ENCODE measurements around the gene KRTAP10-1. TPM values are rescaled to one million over a fixed set of nuclear protein-coding genes. Genes with fewer than 3 reads are reported as not detected.
"Not testable (repeated sequence)": the region's sequence is repeated elsewhere in the genome, so short reads cannot be mapped to it uniquely, and the experiment has no call there.

Gene KRTAP10-1, protein sequence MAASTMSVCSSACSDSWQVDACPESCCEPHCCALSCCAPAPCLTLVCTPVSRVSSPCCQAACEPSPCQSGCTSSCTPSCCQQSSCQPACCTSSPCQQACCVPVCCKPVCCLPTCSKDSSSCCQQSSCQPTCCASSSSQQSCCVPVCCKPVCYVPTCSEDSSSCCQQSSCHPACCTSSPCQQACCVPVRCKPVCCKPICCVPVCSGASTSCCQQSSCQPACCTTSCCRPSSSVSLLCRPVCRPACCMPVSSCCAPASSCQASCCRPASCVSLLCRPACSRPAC
- total RNA-seq, result not detected

DNA sequence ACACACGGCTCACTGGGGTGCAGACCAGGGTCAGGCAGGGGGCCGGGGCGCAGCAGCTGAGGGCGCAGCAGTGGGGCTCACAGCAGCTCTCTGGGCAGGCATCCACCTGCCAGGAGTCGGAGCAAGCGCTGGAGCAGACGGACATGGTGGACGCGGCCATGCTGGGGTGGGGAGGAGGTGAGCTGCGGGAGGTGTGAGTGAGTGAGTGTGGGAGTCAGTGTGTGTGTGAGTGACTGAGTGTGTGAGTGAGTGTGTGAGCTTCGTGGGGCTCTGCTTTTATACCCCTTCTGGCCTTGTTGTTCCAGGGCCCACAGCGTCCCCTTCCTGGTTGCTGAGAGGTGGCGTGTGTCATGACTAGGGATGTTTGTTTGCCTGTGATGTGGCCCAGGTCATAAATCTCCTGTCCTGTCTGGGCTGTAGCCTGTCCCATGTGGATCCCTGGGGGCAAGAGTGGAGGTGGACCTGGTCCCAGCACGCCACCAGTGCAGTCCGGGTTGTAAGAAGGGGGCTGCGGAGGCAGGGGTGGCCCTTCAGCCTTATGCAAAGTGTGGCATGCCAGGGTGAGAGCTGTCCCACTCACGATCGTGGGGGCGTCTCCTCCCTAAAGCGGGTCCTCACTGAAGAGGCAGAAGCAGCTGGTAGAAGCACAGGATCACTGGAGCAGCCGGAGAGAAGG lies at the start of gene KRTAP10-1:
KRTAP10-1 (minus strand) TSS at position 205 of the 676 bp plus-strand sequence; CDS start at position 160, 45 bp downstream.
- intact Hi-C loops (cut with micrococcal nuclease), result no loop called here
- Mint-ChIP-seq H3K27ac (no peak within 1 kb of the TSS), H3K4me1 (ENCODE audit: low read depth) (no peaks in the 10 kb centered on the region), H3K36me3 (no peaks in the 10 kb centered on the region), H3K27me3 (peaks cover 1% of the 10 kb centered on the region), H3K9me3 (no peaks in the 10 kb centered on the region), H3K4me3 (no peak within 1 kb of the TSS)
- ChIA-PET POLR2A (no interaction called here), CTCF (interaction anchor here (0.7 kb wide), 1 partner anchor 254 kb away, joined by 3 read pairs; no protein-coding TSS in a partner anchor)
- no peak for DNase-seq

DNA sequence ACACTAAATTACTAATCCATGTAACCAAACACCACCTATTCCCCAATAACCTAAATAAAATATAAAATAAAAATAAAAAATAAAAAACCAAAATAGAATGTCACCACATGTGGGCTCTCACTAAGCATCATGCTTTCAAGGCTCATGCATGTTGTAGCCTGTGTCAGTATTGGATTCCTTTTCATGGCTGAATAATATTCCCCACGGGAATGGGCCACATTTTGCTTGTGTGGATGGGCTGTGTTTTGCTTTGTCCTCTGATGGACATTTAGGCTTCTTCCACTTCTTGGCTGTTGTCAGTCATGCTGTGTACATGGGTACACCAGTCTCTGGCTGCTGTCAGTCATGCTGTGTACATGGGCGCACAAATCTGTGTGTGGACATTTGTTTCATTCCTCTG lies 49.1 kb upstream of the KRTAP10-1 start:
- no peak for DNase-seq
- Mint-ChIP-seq H3K4me1 (ENCODE audit: low read depth) (peaks cover 4% of the 10 kb centered on the region), H3K27ac (no peak overlapping the region), H3K9me3 (no peaks in the 10 kb centered on the region), H3K27me3 (peaks cover 18% of the 10 kb centered on the region), H3K4me3 (no peak overlapping the region), H3K36me3 (no peaks in the 10 kb centered on the region)
- intact Hi-C loops (cut with micrococcal nuclease), result loop anchor here (10.0 kb wide), 1 partner anchor 66 kb away; the partner anchor contains the start of genes KRTAP12-3 and KRTAP12-4
- CTCF ChIA-PET, result no interaction called here
- POLR2A ChIA-PET, result no interaction called here

DNA sequence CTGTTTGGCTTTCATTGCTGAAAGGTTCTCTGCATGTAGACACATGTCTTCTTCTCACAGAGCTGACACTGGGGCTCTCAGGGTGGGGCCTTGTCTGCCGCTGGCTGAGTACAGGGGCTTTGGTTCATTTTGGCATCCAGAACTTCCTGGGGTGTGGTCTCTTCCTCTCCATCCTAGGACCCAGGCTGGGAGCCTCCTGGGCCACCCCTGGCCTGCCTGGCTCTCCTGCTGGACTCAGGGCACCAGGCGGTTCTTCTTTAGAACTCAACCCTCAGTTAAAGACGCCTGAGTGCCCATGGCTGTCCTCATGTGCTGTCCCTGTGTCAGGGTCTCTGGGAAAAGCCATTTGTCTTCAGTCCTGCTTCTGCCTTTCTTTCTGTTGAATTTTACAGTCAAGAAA lies 45.9 kb upstream of the KRTAP10-1 start:
- intact Hi-C loops (cut with micrococcal nuclease), result loop anchor here (10.0 kb wide), 1 partner anchor 69 kb away; the partner anchor contains the start of genes KRTAP12-3 and KRTAP12-4
- ChIA-PET CTCF (no interaction called here), POLR2A (interaction anchor here (0.5 kb wide), 1 partner anchor 569 kb away, joined by 3 read pairs; no protein-coding TSS in a partner anchor)
- Mint-ChIP-seq H3K36me3 (peaks cover 2% of the 10 kb centered on the region), H3K9me3 (peaks cover 9% of the 10 kb centered on the region), H3K4me1 (ENCODE audit: low read depth) (peaks cover 15% of the 10 kb centered on the region), H3K4me3 (no peak overlapping the region), H3K27me3 (peaks cover 18% of the 10 kb centered on the region), H3K27ac (no peak overlapping the region)
- no peak for DNase-seq

DNA sequence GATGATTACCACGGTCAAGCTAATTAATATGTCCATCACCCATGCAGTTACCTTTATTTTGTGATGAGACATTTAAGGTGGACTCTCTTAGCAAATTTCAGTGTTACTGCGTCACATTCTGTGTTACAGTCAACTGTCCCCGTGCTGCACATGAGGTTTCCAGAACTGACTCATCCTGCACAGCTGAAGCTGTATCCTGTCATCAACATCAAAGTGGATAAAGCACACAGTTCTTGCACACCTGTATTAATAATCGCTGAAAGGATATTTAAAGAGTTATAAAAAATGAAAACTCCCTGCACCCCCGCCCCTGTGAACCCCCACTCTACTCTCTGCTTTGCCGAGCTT lies 43.8 kb upstream of the KRTAP10-1 start:
- POLR2A ChIA-PET, result no interaction called here
- intact Hi-C loops (cut with micrococcal nuclease), result loop anchor here (10.0 kb wide), 1 partner anchor 71 kb away; the partner anchor contains the start of genes KRTAP12-3 and KRTAP12-4
- peaks cover 2% of the 10 kb centered on the region for H3K36me3 Mint-ChIP-seq
- CTCF ChIA-PET, result interaction anchor here (0.6 to 0.7 kb wide), 2 partner anchors 73 to 210 kb away, joined by 3 read pairs; no protein-coding TSS in a partner anchor
- peaks cover 15% of the 10 kb centered on the region for H3K4me1 Mint-ChIP-seq (ENCODE audit: low read depth)
- H3K4me3 Mint-ChIP-seq, result no peak overlapping the region
- H3K27ac Mint-ChIP-seq, result no peak overlapping the region
- H3K27me3 Mint-ChIP-seq, result peaks cover 13% of the 10 kb centered on the region
- H3K9me3 Mint-ChIP-seq, result peaks cover 14% of the 10 kb centered on the region
- DNase-seq, result peak; percentile 71

DNA sequence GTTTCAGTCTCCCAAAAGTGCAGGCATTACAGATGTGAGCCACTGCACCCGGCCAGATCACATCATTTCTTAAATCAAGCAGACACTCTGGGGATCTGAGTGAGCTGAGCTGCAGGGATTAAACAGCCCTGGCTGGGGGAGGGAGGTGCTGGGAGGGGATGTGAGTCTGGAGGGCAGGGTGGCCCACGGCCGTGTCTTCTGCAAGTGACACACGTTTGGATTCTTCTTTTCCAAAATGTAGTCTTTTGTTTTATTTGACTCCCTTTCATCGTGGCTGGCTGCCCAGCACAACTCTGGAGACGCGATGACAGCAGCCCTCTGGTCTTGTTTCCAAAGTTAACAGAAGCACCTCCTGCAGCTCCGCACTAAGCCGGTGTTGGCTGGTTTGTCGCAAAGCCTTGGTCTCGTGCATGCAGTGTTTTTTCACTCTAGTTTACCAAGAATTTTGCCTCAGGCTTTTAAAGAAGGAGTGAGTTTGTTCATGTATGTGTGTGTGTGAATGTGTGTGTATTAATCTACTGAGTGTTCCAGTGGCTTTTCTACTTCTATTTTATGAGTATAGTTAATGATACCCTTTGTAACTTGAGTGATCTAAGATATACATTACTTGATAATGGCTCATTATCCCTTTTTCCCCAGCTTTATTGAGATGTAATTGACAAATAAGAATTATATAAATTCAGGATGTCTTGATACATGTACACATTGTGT lies 43.2 kb upstream of the KRTAP10-1 start:
- Mint-ChIP-seq H3K9me3 (peaks cover 14% of the 10 kb centered on the region), H3K27me3 (peaks cover 13% of the 10 kb centered on the region), H3K36me3 (peaks cover 2% of the 10 kb centered on the region), H3K4me3 (no peak overlapping the region), H3K4me1 (ENCODE audit: low read depth) (peaks cover 15% of the 10 kb centered on the region), H3K27ac (no peak overlapping the region)
- no peak for DNase-seq
- ChIA-PET CTCF (interaction anchor here (0.6 kb wide), 1 partner anchor 80 kb away, joined by 5 read pairs; no protein-coding TSS in a partner anchor), POLR2A (no interaction called here)
- intact Hi-C loops (cut with micrococcal nuclease), result loop anchor here (10.0 kb wide), 1 partner anchor 72 kb away; the partner anchor contains the start of genes KRTAP12-3 and KRTAP12-4

DNA sequence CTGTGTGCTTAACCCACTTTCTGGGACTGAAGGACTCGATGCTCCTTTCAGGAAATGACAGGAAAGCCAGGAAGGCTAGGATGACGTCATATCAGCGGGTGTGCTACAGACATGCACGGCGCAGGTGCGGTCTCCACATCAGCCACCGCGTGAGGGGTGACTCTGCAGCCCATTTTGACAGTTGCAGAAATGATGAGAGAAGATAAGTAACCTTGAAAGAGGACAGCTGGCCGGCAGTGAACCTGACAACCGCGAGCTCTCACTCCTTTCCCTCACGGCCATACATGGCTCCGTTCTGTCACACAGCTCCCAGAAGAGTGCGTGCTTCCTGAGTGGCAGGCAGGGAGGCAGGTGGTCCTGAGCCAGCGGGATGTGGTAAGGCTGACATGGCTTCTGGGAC lies 42.1 kb upstream of the KRTAP10-1 start:
- POLR2A ChIA-PET, result no interaction called here
- peaks cover 23% of the 10 kb centered on the region for H3K9me3 Mint-ChIP-seq
- peaks cover 4% of the 10 kb centered on the region for H3K36me3 Mint-ChIP-seq
- H3K27me3 Mint-ChIP-seq, result peaks cover 11% of the 10 kb centered on the region
- H3K27ac Mint-ChIP-seq, result no peak overlapping the region
- H3K4me1 Mint-ChIP-seq (ENCODE audit: low read depth), result peaks cover 15% of the 10 kb centered on the region
- CTCF ChIA-PET, result no interaction called here
- intact Hi-C loops (cut with micrococcal nuclease), result loop anchor here (10.0 kb wide), 1 partner anchor 73 kb away; the partner anchor contains the start of genes KRTAP12-3 and KRTAP12-4
- H3K4me3 Mint-ChIP-seq, result no peak overlapping the region
- DNase-seq, result no peak

DNA sequence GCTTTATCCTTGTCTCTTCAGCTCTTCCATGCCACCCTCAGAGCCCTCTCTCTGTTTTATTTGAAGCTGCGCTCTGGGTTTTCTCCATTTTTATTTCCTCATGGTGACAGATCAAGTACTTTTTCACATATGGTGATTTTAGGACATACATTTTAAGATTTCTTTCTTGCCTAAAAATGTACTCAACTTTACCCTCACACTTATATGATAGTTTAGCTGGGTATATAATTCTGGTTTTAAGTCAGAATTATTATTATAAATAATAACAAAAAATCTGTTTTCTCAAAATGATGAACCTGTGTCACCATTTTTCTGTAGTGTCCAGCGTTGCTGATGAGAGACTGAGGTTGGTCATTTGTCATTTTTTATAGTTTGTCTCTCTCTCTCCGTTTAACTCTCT lies 41.2 kb upstream of the KRTAP10-1 start:
- Mint-ChIP-seq H3K9me3 (peaks cover 30% of the 10 kb centered on the region), H3K27me3 (peaks cover 4% of the 10 kb centered on the region), H3K27ac (no peak overlapping the region), H3K36me3 (peaks cover 4% of the 10 kb centered on the region), H3K4me1 (ENCODE audit: low read depth) (peaks cover 15% of the 10 kb centered on the region), H3K4me3 (no peak overlapping the region)
- intact Hi-C loops (cut with micrococcal nuclease), result loop anchor here (10.0 kb wide), 1 partner anchor 74 kb away; the partner anchor contains the start of genes KRTAP12-3 and KRTAP12-4
- CTCF ChIA-PET, result interaction anchor here (0.6 to 1.2 kb wide), 2 partner anchors 212 to 500 kb away, joined by 3 read pairs; no protein-coding TSS in a partner anchor
- POLR2A ChIA-PET, result no interaction called here
- DNase-seq, result no peak

DNA sequence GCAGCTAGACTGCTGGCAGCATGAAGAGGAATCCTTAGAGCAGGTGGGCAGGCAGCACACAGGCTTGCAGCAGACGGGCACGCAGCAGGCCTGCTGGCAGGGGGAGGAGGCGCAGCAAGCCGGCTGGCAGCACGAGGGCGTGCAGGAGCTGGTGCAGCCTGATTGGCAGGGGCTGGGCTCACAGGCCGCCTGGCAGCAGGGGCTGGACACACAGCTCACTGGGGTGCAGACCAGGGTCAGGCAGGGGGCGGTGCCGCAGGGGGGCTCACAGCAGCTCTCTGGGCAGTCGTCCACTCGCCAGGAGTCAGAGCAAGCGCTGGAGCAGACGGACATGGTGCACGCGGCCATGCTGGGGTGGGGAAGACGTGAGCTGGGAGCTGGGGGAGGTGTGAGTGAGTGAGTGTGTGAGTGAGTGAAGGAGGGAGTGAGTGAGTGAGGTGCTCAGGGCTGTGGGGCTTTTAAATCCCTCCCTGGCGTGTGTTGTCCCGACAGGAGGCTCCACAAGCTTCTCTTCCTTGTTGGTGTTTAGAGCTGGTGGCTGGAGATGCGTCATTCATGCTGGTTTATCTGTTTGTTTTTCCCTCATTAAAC lies 40.3 kb upstream of the KRTAP10-1 start, which contains the start of gene KRTAP10-5:
KRTAP10-5 (minus strand) TSS at position 374 of the 591 bp plus-strand sequence; CDS start at position 348, 26 bp downstream.
- H3K27ac Mint-ChIP-seq, POLR2A ChIA-PET, H3K4me3 Mint-ChIP-seq, DNase-seq, H3K27me3 Mint-ChIP-seq, H3K36me3 Mint-ChIP-seq: not testable (repeated sequence)
- CTCF ChIA-PET, result interaction anchor here (1.2 kb wide), 1 partner anchor 213 kb away, joined by 3 read pairs; no protein-coding TSS in a partner anchor
- intact Hi-C loops (cut with micrococcal nuclease), result loop anchor here (10.0 kb wide), 1 partner anchor 74 kb away; the partner anchor contains the start of genes KRTAP12-3 and KRTAP12-4
- H3K4me1 Mint-ChIP-seq (ENCODE audit: low read depth), result peaks cover 15% of the 10 kb centered on the region
- H3K9me3 Mint-ChIP-seq, result peaks cover 33% of the 10 kb centered on the region

DNA sequence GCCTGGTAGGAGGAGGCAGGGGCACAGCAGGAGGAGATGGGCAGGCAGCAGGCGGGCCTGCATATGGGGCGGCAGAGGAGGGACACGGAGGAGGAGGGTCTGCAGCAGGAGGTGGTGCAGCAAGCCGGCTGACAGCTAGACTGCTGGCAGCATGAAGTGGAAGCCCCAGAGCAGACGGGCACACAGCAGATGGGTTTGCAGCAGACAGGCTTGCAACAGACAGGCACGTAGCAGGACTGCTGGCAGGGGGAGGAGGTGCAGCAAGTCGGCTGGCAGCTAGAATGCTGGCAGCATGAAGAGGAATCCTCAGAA lies 39.8 kb upstream of the KRTAP10-1 start:
- H3K9me3 Mint-ChIP-seq, result peaks cover 33% of the 10 kb centered on the region
- CTCF ChIA-PET, result no interaction called here
- H3K27me3 Mint-ChIP-seq, result no peaks in the 10 kb centered on the region
- POLR2A ChIA-PET, result no interaction called here
- H3K36me3 Mint-ChIP-seq, result peaks cover 4% of the 10 kb centered on the region
- no peak for DNase-seq
- no peak overlapping the region for H3K27ac Mint-ChIP-seq
- no peak overlapping the region for H3K4me3 Mint-ChIP-seq
- H3K4me1 Mint-ChIP-seq (ENCODE audit: low read depth), result peaks cover 15% of the 10 kb centered on the region
- intact Hi-C loops (cut with micrococcal nuclease), result loop anchor here (10.0 kb wide), 1 partner anchor 75 kb away; the partner anchor contains the start of genes KRTAP12-3 and KRTAP12-4

DNA sequence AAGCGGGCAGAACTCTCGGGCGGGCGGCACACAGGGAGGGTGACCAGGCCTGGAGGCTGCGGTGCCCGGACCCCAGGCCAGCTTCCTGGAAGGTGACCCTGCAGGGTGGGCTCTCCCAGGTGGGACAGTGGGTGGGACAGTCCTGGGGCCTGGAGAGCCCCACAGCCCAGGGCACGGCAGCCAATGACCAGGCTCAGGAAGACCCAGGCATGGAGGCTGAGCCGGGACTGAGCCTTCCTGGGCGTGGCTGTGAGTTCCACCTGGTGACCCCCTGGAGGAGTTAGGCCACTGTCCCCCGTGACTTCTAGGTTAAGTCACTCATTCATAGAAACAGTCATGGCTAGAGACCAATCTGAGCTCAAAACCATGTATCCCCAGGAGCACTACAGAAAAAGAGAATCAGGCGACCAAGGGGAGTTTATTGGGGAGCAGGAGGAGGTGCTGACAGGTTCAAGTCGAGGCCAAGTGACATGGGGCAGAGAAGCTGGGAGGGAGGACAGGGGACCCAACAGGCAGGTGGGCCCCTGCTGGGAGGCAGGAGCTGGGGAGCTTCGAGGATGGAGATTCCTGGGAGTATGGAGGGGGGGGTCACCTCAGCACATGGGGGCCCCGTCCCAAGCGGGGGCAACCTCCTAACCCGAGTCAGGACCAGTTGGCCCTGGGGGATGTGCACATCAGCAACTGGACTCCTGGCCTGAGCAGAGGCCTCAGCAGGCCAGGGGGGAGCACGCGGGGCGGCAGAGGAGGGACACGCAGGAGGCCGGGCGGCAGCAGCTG lies 39.2 kb upstream of the KRTAP10-1 start:
- no peak overlapping the region for H3K27ac Mint-ChIP-seq
- DNase-seq, result no peak
- peaks cover 4% of the 10 kb centered on the region for H3K36me3 Mint-ChIP-seq
- peaks cover 33% of the 10 kb centered on the region for H3K9me3 Mint-ChIP-seq
- intact Hi-C loops (cut with micrococcal nuclease), result no loop called here
- ChIA-PET CTCF (no interaction called here), POLR2A (no interaction called here)
- no peak overlapping the region for H3K4me3 Mint-ChIP-seq
- H3K4me1 Mint-ChIP-seq (ENCODE audit: low read depth), result peaks cover 12% of the 10 kb centered on the region
- peaks cover 1% of the 10 kb centered on the region for H3K27me3 Mint-ChIP-seq

DNA sequence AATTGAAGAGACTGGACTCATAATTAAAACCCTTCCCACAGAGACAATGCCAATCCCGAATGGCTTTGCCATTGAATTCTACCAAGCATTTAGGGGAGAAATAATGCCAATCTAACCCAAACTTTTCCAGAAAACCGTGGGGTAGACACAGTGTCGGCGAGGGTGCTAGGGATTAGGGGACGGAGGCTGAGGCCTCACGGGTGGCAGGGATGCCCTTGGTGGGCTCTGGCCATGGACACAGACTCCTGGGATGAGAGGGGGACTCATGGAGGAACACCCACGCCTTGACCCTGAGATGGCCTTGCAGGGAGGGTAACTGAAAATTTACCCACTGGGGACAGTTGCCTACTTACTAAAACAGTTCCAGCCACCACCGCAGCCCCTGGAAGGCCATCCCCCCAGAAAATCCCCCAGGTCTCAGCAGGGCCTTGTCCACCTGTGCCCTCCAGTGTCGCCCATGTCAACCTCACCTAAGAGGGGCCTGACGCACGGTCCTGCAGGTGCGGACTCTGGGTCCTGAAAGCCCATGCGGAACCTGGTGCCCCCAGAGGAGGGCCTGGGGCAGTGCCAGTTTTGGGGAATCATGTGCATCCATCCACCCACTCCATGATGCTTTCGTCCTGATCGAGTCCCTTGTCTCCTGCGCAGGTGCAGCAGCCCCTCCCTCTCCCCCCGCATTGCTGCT lies 38.5 kb upstream of the KRTAP10-1 start:
- peaks cover 1% of the 10 kb centered on the region for H3K27me3 Mint-ChIP-seq
- peaks cover 5% of the 10 kb centered on the region for H3K4me1 Mint-ChIP-seq (ENCODE audit: low read depth)
- H3K4me3 Mint-ChIP-seq, result no peak overlapping the region
- peaks cover 4% of the 10 kb centered on the region for H3K36me3 Mint-ChIP-seq
- no peak overlapping the region for H3K27ac Mint-ChIP-seq
- intact Hi-C loops (cut with micrococcal nuclease), result no loop called here
- ChIA-PET CTCF (no interaction called here), POLR2A (no interaction called here)
- DNase-seq, result no peak
- peaks cover 33% of the 10 kb centered on the region for H3K9me3 Mint-ChIP-seq
